ENCODE data around the gene C4orf36. TPM values are rescaled to one million over a fixed set of nuclear protein-coding genes. Genes with fewer than 3 reads are reported as not detected.

C4orf36 gene
- total RNA-seq, 1 donor from 2014 or later = not detected

DNA sequence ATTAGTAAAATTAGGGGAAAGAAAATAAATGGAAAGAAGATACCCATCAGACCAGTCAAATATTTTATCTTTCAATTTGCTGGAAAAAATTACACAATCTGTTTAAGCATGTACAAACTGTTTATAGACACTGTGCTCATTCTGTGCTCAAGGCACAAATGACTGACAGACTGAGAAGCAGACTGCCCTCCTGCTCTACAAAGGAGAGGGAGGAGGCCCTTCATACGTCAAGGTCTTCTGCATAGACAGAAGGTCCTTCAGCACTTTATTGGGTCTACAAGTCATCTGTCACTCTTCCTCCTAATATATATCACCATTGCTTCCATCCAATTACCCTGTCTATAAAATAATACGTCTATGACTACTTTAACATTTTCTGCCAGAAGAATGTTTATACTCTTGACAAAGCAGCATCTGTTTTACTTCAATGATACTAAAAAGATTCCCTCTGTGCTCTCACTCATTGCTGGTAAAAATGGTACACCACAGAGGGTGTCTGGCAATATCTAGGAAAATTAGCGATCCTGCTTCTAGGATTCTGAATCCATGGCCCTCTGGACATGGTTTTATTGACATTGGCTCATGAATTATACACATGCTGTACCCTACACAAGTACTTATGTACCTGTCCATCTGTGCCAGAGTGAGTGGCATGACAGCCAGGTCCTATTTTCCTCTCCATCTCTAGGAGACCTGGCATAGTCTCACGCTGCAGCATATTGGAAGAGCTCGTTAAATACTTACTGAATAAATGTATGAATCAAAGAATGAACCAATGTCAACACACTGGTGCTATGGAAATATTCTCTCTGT is 54.3 kb downstream of the C4orf36 start:
- FAIRE-seq (no peak), DNase-seq (ENCODE audit: low read depth) (no peak)
- H3K4me3 Mint-ChIP-seq (ENCODE audit: unreplicated experiment) = no peak overlapping the region
- Histone ChIP-seq H3K36me3 (ENCODE audit: insufficient read depth, low read length) (no peaks in the 10 kb centered on the region), H3K79me2 (ENCODE audit: insufficient read depth, low read length) (no peaks in the 10 kb centered on the region), H3K4me3 (ENCODE audit: insufficient read depth, low read depth, low read length) (no peak overlapping the region), H3K4me1 (ENCODE audit: insufficient read depth, low read length) (no peaks in the 10 kb centered on the region), H4K20me1 (ENCODE audit: insufficient read depth, low read length) (no peaks in the 10 kb centered on the region), H3K27ac (ENCODE audit: low read depth, low read length) (no peak overlapping the region), H3K9me3 (ENCODE audit: insufficient read depth, low read depth, low read length) (no peaks in the 10 kb centered on the region), H2AFZ (ENCODE audit: low read depth, low read length) (no peak overlapping the region), H3K27me3 (ENCODE audit: insufficient read depth, low read length) (no peaks in the 10 kb centered on the region), H3K9ac (ENCODE audit: low read length) (no peak overlapping the region), H3K4me2 (ENCODE audit: low read length) (no peak overlapping the region)
- no peaks in the 10 kb centered on the region for H3K36me3 Mint-ChIP-seq (ENCODE audit: low read depth, unreplicated experiment)
- H3K4me1 Mint-ChIP-seq (ENCODE audit: low read depth, unreplicated experiment) = peaks cover 10% of the 10 kb centered on the region
- H3K9me3 Mint-ChIP-seq (ENCODE audit: unreplicated experiment) = no peaks in the 10 kb centered on the region
- no peak overlapping the region for H3K27ac Mint-ChIP-seq (ENCODE audit: unreplicated experiment)
- TF ChIP-seq EZH2 (IDR thresholded peaks at IDR 0.05; ENCODE audit: insufficient read depth, low read length) = no peak
- TF ChIP-seq, protein P1, sequence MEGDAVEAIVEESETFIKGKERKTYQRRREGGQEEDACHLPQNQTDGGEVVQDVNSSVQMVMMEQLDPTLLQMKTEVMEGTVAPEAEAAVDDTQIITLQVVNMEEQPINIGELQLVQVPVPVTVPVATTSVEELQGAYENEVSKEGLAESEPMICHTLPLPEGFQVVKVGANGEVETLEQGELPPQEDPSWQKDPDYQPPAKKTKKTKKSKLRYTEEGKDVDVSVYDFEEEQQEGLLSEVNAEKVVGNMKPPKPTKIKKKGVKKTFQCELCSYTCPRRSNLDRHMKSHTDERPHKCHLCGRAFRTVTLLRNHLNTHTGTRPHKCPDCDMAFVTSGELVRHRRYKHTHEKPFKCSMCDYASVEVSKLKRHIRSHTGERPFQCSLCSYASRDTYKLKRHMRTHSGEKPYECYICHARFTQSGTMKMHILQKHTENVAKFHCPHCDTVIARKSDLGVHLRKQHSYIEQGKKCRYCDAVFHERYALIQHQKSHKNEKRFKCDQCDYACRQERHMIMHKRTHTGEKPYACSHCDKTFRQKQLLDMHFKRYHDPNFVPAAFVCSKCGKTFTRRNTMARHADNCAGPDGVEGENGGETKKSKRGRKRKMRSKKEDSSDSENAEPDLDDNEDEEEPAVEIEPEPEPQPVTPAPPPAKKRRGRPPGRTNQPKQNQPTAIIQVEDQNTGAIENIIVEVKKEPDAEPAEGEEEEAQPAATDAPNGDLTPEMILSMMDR (IDR thresholded peaks at IDR 0.05; ENCODE audit: insufficient read depth, low read depth, low read length) = no peak
- peaks cover 4% of the 10 kb centered on the region for H3K27me3 Mint-ChIP-seq (ENCODE audit: low read depth, unreplicated experiment)

DNA sequence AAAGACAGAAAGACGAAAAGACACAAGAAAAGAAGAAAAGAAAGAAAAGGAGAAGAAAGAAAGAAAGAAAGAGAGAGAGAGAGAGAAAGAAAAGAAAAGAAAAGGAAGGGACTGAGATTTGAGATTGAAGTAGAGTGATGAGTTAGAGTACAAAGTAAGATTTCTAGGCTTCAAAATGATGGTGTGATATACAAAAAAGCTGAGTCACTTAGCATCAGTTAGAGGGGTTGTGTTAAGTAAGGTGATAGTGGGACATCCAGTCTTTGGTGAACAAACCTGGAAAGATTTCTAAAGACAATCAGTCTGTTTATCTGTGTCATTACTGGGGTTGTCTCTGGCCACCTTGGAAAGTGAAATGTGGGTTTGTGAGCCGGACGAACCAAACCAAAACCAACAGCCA is 56.5 kb downstream of the C4orf36 start:
- Mint-ChIP-seq H3K4me1 (ENCODE audit: low read depth, unreplicated experiment) (peaks cover 14% of the 10 kb centered on the region), H3K27ac (ENCODE audit: unreplicated experiment) (no peak overlapping the region), H3K27me3 (ENCODE audit: low read depth, unreplicated experiment) (peaks cover 4% of the 10 kb centered on the region), H3K4me3 (ENCODE audit: unreplicated experiment) (no peak overlapping the region), H3K36me3 (ENCODE audit: low read depth, unreplicated experiment) (no peaks in the 10 kb centered on the region), H3K9me3 (ENCODE audit: unreplicated experiment) (no peaks in the 10 kb centered on the region)
- TF ChIP-seq, protein P1 (IDR thresholded peaks at IDR 0.05; ENCODE audit: insufficient read depth, low read depth, low read length) = no peak
- TF ChIP-seq EZH2 (IDR thresholded peaks at IDR 0.05; ENCODE audit: insufficient read depth, low read length) = no peak
- Histone ChIP-seq H3K4me2 (ENCODE audit: low read length) (no peak overlapping the region), H4K20me1 (ENCODE audit: insufficient read depth, low read length) (no peaks in the 10 kb centered on the region), H3K79me2 (ENCODE audit: insufficient read depth, low read length) (no peaks in the 10 kb centered on the region), H3K9me3 (ENCODE audit: insufficient read depth, low read depth, low read length) (no peaks in the 10 kb centered on the region), H2AFZ (ENCODE audit: low read depth, low read length) (no peak overlapping the region), H3K27me3 (ENCODE audit: insufficient read depth, low read length) (no peaks in the 10 kb centered on the region), H3K4me3 (ENCODE audit: insufficient read depth, low read depth, low read length) (no peak overlapping the region), H3K4me1 (ENCODE audit: insufficient read depth, low read length) (peaks cover 11% of the 10 kb centered on the region), H3K9ac (ENCODE audit: low read length) (no peak overlapping the region), H3K36me3 (ENCODE audit: insufficient read depth, low read length) (no peaks in the 10 kb centered on the region), H3K27ac (ENCODE audit: low read depth, low read length) (no peak overlapping the region)
- no peak for FAIRE-seq
- DNase-seq (ENCODE audit: low read depth) = no peak

DNA sequence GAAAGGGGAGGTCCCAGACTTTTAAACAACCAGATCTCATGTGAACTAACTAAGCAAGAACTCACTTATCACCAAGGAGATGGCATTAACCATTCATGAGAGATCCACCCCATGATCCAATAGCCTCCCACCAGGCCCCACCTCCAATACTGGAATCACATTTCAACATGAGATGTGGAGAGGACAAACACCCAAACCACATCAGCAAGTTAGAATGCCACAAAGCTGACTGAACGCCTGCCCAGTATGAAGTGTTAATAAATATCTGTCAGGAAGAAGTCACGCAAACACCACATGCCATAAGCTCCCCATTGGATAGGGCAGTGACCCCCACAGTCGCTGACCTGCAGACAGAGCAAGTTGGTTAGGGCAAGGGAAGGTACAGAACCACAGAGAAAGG is 57.3 kb downstream of the C4orf36 start:
- no peaks in the 10 kb centered on the region for H3K9me3 ChIP-seq (ENCODE audit: insufficient read depth, low read depth, low read length)
- H3K79me2 ChIP-seq (ENCODE audit: insufficient read depth, low read length) = no peaks in the 10 kb centered on the region
- FAIRE-seq (no peak), DNase-seq (ENCODE audit: low read depth) (peak; percentile 86)
- H3K9ac ChIP-seq (ENCODE audit: low read length) = no peak overlapping the region
- Mint-ChIP-seq H3K27ac (ENCODE audit: unreplicated experiment) (no peak overlapping the region), H3K27me3 (ENCODE audit: low read depth, unreplicated experiment) (peaks cover 4% of the 10 kb centered on the region), H3K4me3 (ENCODE audit: unreplicated experiment) (no peak overlapping the region), H3K4me1 (ENCODE audit: low read depth, unreplicated experiment) (peaks cover 14% of the 10 kb centered on the region), H3K36me3 (ENCODE audit: low read depth, unreplicated experiment) (no peaks in the 10 kb centered on the region), H3K9me3 (ENCODE audit: unreplicated experiment) (peaks cover under 1% of the 10 kb centered on the region)
- H3K4me1 ChIP-seq (ENCODE audit: insufficient read depth, low read length) = peaks cover 11% of the 10 kb centered on the region
- H3K36me3 ChIP-seq (ENCODE audit: insufficient read depth, low read length) = no peaks in the 10 kb centered on the region
- H4K20me1 ChIP-seq (ENCODE audit: insufficient read depth, low read length) = no peaks in the 10 kb centered on the region
- TF ChIP-seq, protein P1 (IDR thresholded peaks at IDR 0.05; ENCODE audit: insufficient read depth, low read depth, low read length) = no peak
- no peak for TF ChIP-seq EZH2 (IDR thresholded peaks at IDR 0.05; ENCODE audit: insufficient read depth, low read length)
- no peaks in the 10 kb centered on the region for H3K27me3 ChIP-seq (ENCODE audit: insufficient read depth, low read length)
- H3K4me2 ChIP-seq (ENCODE audit: low read length) = no peak overlapping the region
- no peak overlapping the region for H3K27ac ChIP-seq (ENCODE audit: low read depth, low read length)
- no peak overlapping the region for H2AFZ ChIP-seq (ENCODE audit: low read depth, low read length)
- H3K4me3 ChIP-seq (ENCODE audit: insufficient read depth, low read depth, low read length) = no peak overlapping the region

All from astrocyte (in vitro differentiated cells and primary cell).